Erythroblast (primary cell): Measurements from ENCODE around the gene RPL15.

Experiments
- GATA1 ChIP-seq: IDR thresholded peaks from 2 replicates; pipeline ENCODE4 v1.6.1; 2011; ENCODE audit warnings: low read depth, mild to moderate bottlenecking, control low read depth, low read length, moderate library complexity
- POLR2A ChIP-seq: IDR thresholded peaks from 2 replicates; pipeline ENCODE4 v1.6.1; 2011; ENCODE audit warnings: mild to moderate bottlenecking, low read length

GRCh38 chr3:23944861-23945662, 28.1 kb downstream of the RPL15 start, which contains the start of gene NR1D2:
- no peak for TF ChIP-seq POLR2A
- TF ChIP-seq GATA1: no peak
